Cardiac muscle cell (in vitro differentiated cells and primary cell): ENCODE measurements around the gene SLC9B2. TPM values are rescaled to one million over a fixed set of nuclear protein-coding genes. Genes with fewer than 3 reads are reported as not detected.

Experiments used
- DNase-seq, 2 donors: peaks; one replicate each; pipeline versions ENCODE4 v3.0.0 to v3.0.0-alpha.2; 2010 to 2017; ENCODE audit warnings: low read depth in 1 of 2, low spot score in 1 of 2
- H3K27ac ChIP-seq: fragments of 200-600 bp; sonication (generic); 2 replicates; pipeline ENCODE4 v1.5.1; 2016
- H3K27me3 ChIP-seq: fragments of 200-600 bp; sonication (generic); 2 replicates; pipeline ENCODE4 v1.6.0; 2016; ENCODE audit warnings: control low read depth
- H3K36me3 ChIP-seq: fragments of 200-600 bp; sonication (generic); 2 replicates; pipeline ENCODE4 v1.5.1; 2016; ENCODE audit warnings: control low read depth
- H3K4me1 ChIP-seq: fragments of 200-600 bp; sonication (generic); 2 replicates; pipeline ENCODE4 v1.8.1; 2017; ENCODE audit warnings: low read depth, mild to moderate bottlenecking, mixed run types
- H3K4me3 ChIP-seq: fragments of 200-600 bp; sonication (generic); 2 replicates; pipeline ENCODE4 v1.5.1; 2016; ENCODE audit warnings: mild to moderate bottlenecking
- H3K9me3 ChIP-seq: fragments of 200-600 bp; sonication (generic); 2 replicates; pipeline ENCODE4 v1.5.1; 2017; ENCODE audit warnings: low read depth, mild to moderate bottlenecking, control low read depth
- polyA plus RNA-seq: library from polyadenylated mRNA; unstranded; fragments of >200 nt; fragmentation: Nextera tagmentation; extraction: Ambion mirVana; gene quantifications from 2 replicates; pipeline ENCODE4 v1.2.1, GENCODE V29; 2016
- total RNA-seq: library from RNA; depleted of rRNA; stranded (reverse); fragments of >200 nt; gene quantifications from 2 replicates; pipeline ENCODE4 v1.2.3, GENCODE V29; 2016
- TF ChIP-seq, protein P1 (sequence below): IDR thresholded peaks from 2 replicates; pipeline ENCODE4 v1.5.1; 2012; ENCODE audit warnings: low read depth, mild to moderate bottlenecking, low read length

Gene SLC9B2, protein sequence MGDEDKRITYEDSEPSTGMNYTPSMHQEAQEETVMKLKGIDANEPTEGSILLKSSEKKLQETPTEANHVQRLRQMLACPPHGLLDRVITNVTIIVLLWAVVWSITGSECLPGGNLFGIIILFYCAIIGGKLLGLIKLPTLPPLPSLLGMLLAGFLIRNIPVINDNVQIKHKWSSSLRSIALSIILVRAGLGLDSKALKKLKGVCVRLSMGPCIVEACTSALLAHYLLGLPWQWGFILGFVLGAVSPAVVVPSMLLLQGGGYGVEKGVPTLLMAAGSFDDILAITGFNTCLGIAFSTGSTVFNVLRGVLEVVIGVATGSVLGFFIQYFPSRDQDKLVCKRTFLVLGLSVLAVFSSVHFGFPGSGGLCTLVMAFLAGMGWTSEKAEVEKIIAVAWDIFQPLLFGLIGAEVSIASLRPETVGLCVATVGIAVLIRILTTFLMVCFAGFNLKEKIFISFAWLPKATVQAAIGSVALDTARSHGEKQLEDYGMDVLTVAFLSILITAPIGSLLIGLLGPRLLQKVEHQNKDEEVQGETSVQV
- 15.8 and 19.1 TPM in 2 replicates for total RNA-seq
- 14.5 and 20.0 TPM in 2 replicates for polyA plus RNA-seq

DNA sequence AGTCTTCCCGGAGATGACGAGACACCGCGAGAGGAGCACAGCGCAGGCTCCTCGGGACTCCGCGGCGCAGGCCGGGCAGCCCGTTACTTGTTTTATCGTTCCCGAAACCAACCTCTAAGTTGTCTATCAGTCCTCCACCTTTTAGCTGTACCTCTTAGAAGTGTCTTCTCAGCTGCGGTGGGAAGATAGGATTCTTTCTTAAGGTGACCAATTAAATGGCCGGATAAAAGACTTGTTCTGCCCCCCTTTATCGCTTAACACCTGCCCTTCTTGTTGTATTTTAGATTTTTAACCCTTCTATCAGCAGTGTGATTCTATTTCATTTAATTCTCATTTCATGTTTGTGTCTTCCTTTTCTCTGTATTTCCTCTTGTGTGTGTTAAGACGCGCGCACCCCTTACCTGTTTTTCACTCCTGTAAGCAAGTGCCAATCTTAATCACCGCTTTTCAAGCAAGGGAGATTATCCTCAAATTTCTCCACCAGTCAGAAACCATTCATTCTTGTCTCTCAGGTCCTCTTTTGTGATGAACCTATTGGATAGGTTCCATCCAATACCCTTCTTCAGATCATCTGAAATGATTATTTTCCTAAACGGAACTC lies at the start of gene SLC9B2:
TSS of gene SLC9B2 (minus strand) at position 15 of the 601 bp plus-strand sequence. CDS start 9,211 bp downstream, outside the sequence.
- peaks cover 6% of the 10 kb centered on the region for H3K4me1 ChIP-seq
- DNase-seq, result no peak
- peak within 1 kb of the TSS; percentile 57 for H3K4me3 ChIP-seq
- peaks cover 3% of the 10 kb centered on the region for H3K36me3 ChIP-seq
- no peaks in the 10 kb centered on the region for H3K27me3 ChIP-seq
- no peaks in the 10 kb centered on the region for H3K9me3 ChIP-seq
- peak within 1 kb of the TSS; percentile 72 for H3K27ac ChIP-seq
- TF ChIP-seq, protein P1, sequence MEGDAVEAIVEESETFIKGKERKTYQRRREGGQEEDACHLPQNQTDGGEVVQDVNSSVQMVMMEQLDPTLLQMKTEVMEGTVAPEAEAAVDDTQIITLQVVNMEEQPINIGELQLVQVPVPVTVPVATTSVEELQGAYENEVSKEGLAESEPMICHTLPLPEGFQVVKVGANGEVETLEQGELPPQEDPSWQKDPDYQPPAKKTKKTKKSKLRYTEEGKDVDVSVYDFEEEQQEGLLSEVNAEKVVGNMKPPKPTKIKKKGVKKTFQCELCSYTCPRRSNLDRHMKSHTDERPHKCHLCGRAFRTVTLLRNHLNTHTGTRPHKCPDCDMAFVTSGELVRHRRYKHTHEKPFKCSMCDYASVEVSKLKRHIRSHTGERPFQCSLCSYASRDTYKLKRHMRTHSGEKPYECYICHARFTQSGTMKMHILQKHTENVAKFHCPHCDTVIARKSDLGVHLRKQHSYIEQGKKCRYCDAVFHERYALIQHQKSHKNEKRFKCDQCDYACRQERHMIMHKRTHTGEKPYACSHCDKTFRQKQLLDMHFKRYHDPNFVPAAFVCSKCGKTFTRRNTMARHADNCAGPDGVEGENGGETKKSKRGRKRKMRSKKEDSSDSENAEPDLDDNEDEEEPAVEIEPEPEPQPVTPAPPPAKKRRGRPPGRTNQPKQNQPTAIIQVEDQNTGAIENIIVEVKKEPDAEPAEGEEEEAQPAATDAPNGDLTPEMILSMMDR, result no peak

DNA sequence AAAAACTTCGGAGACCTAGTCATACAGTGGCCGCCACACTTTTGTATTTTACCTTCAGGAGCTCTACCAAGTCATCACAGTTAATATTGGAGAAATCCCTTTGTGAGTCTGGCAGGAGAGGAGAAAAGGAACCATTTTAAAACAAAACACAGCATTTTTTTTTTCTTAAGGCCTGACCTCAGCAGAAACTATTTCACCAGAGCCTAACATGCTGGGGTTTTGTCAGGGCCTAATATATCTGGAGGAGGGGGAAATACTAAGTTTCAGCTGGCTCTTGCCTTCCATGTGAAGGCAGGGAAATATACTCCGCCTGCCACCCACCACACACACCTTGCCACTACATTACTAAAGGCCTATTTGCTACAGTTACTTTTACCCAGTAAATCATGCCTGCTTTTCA lies 49.6 kb upstream of the SLC9B2 start:
- H3K27ac ChIP-seq, result no peak overlapping the region
- H3K36me3 ChIP-seq, result no peaks in the 10 kb centered on the region
- no peaks in the 10 kb centered on the region for H3K9me3 ChIP-seq
- no peak for DNase-seq
- TF ChIP-seq, protein P1, result no peak
- no peaks in the 10 kb centered on the region for H3K27me3 ChIP-seq
- H3K4me3 ChIP-seq, result no peak overlapping the region
- H3K4me1 ChIP-seq, result no peaks in the 10 kb centered on the region

DNA sequence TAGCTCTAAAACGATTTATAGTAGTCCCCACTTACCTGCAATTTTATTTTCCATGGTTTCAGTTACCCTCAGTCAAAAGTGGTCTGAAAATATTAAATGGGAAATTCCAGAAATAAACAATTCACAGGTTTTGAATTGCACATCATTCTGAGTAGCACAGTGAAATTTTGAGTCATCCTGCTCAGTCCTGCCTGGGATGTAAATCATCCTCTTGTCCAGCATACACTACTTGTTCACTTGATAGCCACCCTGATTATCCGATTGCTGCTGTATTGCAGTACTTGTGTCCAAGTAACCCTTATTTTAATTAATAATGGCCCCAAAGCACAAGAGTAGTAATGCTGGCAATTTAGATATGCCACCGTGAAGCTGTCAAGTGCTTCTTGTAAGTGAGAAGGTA lies 46.6 kb upstream of the SLC9B2 start:
- no peak overlapping the region for H3K4me3 ChIP-seq
- peaks cover 6% of the 10 kb centered on the region for H3K4me1 ChIP-seq
- H3K27ac ChIP-seq, result no peak overlapping the region
- H3K36me3 ChIP-seq, result no peaks in the 10 kb centered on the region
- TF ChIP-seq, protein P1, result no peak
- no peaks in the 10 kb centered on the region for H3K27me3 ChIP-seq
- H3K9me3 ChIP-seq, result no peaks in the 10 kb centered on the region
- no peak for DNase-seq

DNA sequence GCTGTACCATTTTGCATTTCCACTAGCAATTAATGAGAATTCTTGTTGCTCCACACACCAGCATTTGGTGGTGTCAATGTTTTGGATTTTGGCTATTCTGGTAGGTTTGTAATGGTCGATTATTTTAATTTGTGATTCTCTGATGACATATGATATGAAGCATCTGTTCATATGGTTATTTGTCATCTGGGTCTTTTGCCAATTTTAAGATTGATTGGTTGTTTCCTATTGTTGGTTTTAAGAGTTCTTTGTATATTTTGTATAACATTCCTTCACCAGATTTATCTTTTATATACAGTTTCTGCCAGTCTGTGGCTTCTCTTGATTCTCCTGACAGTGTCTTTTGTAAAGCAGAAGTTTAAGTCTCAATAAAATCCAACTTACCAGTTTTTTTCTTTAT lies 41.6 kb upstream of the SLC9B2 start:
- Histone ChIP-seq H3K27me3 (no peaks in the 10 kb centered on the region), H3K9me3 (no peaks in the 10 kb centered on the region), H3K4me1 (peaks cover 6% of the 10 kb centered on the region), H3K4me3 (no peak overlapping the region), H3K36me3 (peaks cover 3% of the 10 kb centered on the region), H3K27ac (no peak overlapping the region)
- no peak for DNase-seq
- TF ChIP-seq, protein P1, result no peak

DNA sequence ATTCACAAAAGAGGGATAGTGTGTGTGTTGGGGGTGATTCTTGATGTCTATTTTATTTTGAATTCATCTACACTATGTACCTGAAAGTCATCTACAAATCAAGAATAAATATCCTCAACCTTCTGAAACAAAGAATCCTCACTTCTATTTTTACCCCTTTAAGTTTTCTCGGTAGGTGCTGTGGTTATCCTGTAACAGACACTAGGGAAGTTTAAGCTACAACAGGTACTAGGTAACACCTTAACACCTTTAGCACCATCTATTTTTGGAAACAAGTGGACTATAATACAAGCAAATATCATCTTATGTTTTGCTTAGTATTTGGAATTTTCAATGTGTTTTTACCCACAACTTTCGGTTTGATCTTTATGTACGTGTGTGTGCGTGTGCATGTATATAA lies 35.0 kb upstream of the SLC9B2 start:
- TF ChIP-seq, protein P1, result no peak
- Histone ChIP-seq H3K4me3 (no peak overlapping the region), H3K27me3 (no peaks in the 10 kb centered on the region), H3K9me3 (no peaks in the 10 kb centered on the region), H3K36me3 (peaks cover 10% of the 10 kb centered on the region), H3K4me1 (no peaks in the 10 kb centered on the region), H3K27ac (no peak overlapping the region)
- DNase-seq, result no peak
